Measurements from ENCODE around the gene MYCBP2. TPM values are rescaled to one million over a fixed set of nuclear protein-coding genes. Genes with fewer than 3 reads are reported as not detected.
"Not testable (repeated sequence)": the region's sequence is repeated elsewhere in the genome, so short reads cannot be mapped to it uniquely, and the experiment has no call there.

The MYCBP2 gene
- total RNA-seq, 4 donors from 2014 or later, result 274 to 342 (median 305) TPM

DNA sequence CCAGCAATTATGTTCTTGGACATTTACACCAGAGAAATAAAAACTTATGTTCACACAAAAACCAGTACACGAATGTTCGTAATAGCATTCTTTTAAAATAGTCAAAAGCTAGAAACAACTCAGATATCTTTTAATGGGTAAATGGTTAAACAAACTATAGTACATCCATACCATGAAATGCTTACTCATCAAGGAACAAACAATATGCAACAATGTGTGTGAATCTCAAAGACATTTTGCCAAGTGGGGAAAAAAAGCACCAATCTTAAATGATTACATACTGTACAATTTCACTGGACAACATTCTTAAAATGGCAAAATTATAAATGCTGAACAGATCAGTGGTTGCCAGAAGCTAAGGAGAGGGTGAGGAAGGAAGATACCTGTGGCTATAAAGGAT, 36.6 kb downstream of the MYCBP2 start:
- peaks cover 0 to 7% (median 0%) of the 10 kb centered on the region in 4 donors for H3K9me3 ChIP-seq
- TF ChIP-seq POLR2A (IDR thresholded peaks at IDR 0.05), result no peak
- TF ChIP-seq EP300 (IDR thresholded peaks at IDR 0.05), result no peak
- TF ChIP-seq CTCF (IDR thresholded peaks at IDR 0.05), result no peak
- H3K4me1 ChIP-seq, result no peaks in the 10 kb centered on the region
- WGBS, 2 donors, result 96 to 98% methylated on average over 2 of the region's 2 CpGs
- H3K4me3 ChIP-seq, result no peak overlapping the region
- DNase-seq (ENCODE audit: low spot score in 2 of 2), result no peak
- H3K27me3 ChIP-seq, result no peaks in the 10 kb centered on the region
- peaks cover 0 to 74% (median 0%) of the 10 kb centered on the region in 3 donors for H3K36me3 ChIP-seq
- no peak overlapping the region for H3K27ac ChIP-seq

DNA sequence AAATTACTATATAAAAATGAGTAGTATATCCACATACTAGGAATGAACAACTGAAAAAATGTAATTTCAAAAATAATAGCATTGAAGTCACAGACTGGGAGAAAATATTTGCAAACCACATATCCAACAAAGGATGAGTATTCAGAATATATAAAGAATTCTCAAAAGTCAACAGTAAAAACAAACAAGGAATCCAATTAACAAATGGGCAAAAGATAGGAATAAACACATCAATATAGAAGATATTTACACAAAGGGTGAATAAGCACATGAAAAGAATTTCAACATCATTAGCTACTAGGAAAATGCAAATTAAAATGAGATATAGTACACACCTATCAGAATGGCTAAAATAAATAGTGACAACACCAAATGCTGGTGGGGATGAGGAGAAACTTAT, 37.0 kb downstream of the MYCBP2 start:
- Histone ChIP-seq H3K9me3 (peaks cover 0 to 7% (median 0%) of the 10 kb centered on the region in 4 donors), H3K4me3 (no peak overlapping the region), H3K27me3 (no peaks in the 10 kb centered on the region), H3K36me3 (peaks cover 0 to 71% (median 0%) of the 10 kb centered on the region in 3 donors), H3K4me1 (no peaks in the 10 kb centered on the region), H3K27ac (no peak overlapping the region)
- no peak for DNase-seq (ENCODE audit: low spot score in 2 of 2)
- TF ChIP-seq POLR2A (IDR thresholded peaks at IDR 0.05), result no peak
- no peak for TF ChIP-seq EP300 (IDR thresholded peaks at IDR 0.05)
- TF ChIP-seq CTCF (IDR thresholded peaks at IDR 0.05), result no peak

- not testable (repeated sequence) for H3K4me1 ChIP-seq; H3K27ac ChIP-seq; H3K27me3 ChIP-seq; DNase-seq (ENCODE audit: low spot score in 2 of 2); H3K4me3 ChIP-seq; H3K9me3 ChIP-seq
- WGBS, 2 donors, result 91 to 97% methylated on average over 3 of the region's 3 CpGs
- H3K36me3 ChIP-seq, result peaks cover 0 to 45% (median 0%) of the 10 kb centered on the region in 3 donors
These were observed 41.3 kb downstream of the MYCBP2 start for GRCh38 chr13:77285632-77286031.

DNA sequence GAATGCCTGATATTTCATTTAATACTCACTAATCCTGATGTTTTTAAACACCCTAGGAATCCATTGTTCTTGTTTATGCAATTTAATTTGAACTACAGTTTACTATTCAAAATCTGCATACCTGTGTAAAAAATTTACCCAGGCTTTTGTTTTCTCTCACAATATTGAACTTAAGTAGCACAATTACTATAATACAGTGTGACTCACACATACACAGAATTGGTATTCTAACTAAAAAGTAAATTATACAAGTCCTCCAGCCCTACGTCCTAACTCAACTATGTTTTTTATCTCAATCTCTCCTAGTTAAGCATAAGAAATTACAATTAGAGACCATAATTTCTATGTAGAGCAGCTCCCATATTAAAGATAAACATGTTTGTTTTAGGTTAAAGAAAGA, 41.8 kb downstream of the MYCBP2 start:
- Histone ChIP-seq H3K27ac (no peak overlapping the region), H3K9me3 (no peaks in the 10 kb centered on the region), H3K36me3 (peaks cover 0 to 40% (median 0%) of the 10 kb centered on the region in 3 donors), H3K4me3 (no peak overlapping the region), H3K27me3 (no peaks in the 10 kb centered on the region), H3K4me1 (no peaks in the 10 kb centered on the region)
- DNase-seq (ENCODE audit: low spot score in 2 of 2), result no peak
- 87 to 93% methylated on average over 1 of the region's 1 CpG for WGBS, 2 donors
- TF ChIP-seq EP300 (IDR thresholded peaks at IDR 0.05) (no peak), POLR2A (IDR thresholded peaks at IDR 0.05) (no peak), CTCF (IDR thresholded peaks at IDR 0.05) (no peak)

DNA sequence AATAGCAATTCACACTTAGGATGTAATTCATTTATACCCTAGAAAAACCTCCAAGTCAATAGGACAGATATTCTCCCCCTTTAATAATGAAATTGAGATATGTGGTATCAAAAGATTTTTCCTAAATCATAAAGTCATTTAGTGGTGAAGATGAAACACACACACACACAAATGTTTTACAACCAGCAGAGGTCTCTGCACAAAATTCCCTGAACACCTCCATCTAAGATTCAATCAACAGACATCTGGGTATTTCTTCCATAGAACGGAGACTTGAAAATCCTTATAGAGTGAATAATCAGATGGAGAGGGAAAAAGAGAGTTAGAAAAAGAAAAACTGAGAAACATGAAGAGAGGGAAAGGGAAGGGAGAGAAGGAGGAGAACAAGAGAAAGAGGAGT, 52.8 kb downstream of the MYCBP2 start:
- H3K36me3 ChIP-seq, result peaks cover 0 to 54% (median 0%) of the 10 kb centered on the region in 3 donors
- H3K4me1 ChIP-seq, result no peaks in the 10 kb centered on the region
- WGBS, 2 donors, result 92 to 94% methylated on average over 1 of the region's 1 CpG
- no peak overlapping the region for H3K4me3 ChIP-seq
- no peak overlapping the region for H3K27ac ChIP-seq
- no peaks in the 10 kb centered on the region for H3K27me3 ChIP-seq
- no peak for DNase-seq (ENCODE audit: low spot score in 2 of 2)
- H3K9me3 ChIP-seq, result no peaks in the 10 kb centered on the region
- TF ChIP-seq EP300 (IDR thresholded peaks at IDR 0.05) (no peak), CTCF (IDR thresholded peaks at IDR 0.05) (no peak), POLR2A (IDR thresholded peaks at IDR 0.05) (no peak)

DNA sequence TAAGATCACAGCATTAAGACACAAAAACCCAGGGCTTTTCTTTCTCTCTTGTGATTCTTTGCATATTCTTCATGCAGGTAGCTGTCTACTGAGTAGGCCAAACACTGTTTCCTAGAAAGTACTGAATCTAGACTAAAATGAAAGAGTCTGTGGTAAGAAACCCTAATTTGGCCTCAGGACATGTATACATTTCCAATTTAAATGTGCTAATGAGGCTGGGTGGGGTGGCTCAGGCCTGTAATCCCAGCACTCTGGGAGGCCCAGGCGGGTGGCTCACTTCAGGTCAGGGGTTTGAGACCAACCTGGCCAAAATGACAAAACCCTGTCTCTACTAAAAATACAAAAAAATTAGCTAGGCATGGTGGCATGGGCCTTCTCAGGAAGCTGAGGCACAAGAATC, 57.8 kb downstream of the MYCBP2 start:
- 100% methylated on average over 1 of the region's 1 CpG for WGBS, 2 donors
- TF ChIP-seq CTCF (IDR thresholded peaks at IDR 0.05), result no peak
- no peak for TF ChIP-seq POLR2A (IDR thresholded peaks at IDR 0.05)
- TF ChIP-seq EP300 (IDR thresholded peaks at IDR 0.05), result no peak
- Histone ChIP-seq H3K4me1 (peaks cover 0 to 5% (median 0%) of the 10 kb centered on the region in 4 donors), H3K36me3 (peaks cover 0 to 50% (median 0%) of the 10 kb centered on the region in 3 donors), H3K27me3 (no peaks in the 10 kb centered on the region), H3K27ac (no peak overlapping the region), H3K4me3 (no peak overlapping the region), H3K9me3 (no peaks in the 10 kb centered on the region)
- DNase-seq (ENCODE audit: low spot score in 2 of 2), result no peak

Measured in tibial nerve (tissue), 4 donors.